GM12892 (cell line): ENCODE results near the gene CRIP1.

Experiments used
- DNase-seq: peaks from one replicate; pipeline ENCODE4 v3.0.0; 2011; ENCODE audit not compliant: insufficient read length
- FAIRE-seq: peaks from 2 replicates; lab custom pipeline; 2011; peaks lifted over from hg19 to GRCh38; lab: Jason Lieb, UNC
- POLR2A ChIP-seq: IDR thresholded peaks from 2 replicates; pipeline ENCODE4 v1.6.1; 2011; ENCODE audit warnings: low read depth, low read length, control low read depth
- POLR2AphosphoS5 ChIP-seq: IDR thresholded peaks from 2 replicates; pipeline ENCODE4 v1.6.1; 2011; ENCODE audit warnings: low read depth, low read length, control low read depth
- TAF1 ChIP-seq: IDR thresholded peaks from 2 replicates; pipeline ENCODE4 v1.6.1; 2011; ENCODE audit warnings: low read depth, mild to moderate bottlenecking, control low read depth, low read length, borderline replicate concordance

Gene CRIP1

DNA sequence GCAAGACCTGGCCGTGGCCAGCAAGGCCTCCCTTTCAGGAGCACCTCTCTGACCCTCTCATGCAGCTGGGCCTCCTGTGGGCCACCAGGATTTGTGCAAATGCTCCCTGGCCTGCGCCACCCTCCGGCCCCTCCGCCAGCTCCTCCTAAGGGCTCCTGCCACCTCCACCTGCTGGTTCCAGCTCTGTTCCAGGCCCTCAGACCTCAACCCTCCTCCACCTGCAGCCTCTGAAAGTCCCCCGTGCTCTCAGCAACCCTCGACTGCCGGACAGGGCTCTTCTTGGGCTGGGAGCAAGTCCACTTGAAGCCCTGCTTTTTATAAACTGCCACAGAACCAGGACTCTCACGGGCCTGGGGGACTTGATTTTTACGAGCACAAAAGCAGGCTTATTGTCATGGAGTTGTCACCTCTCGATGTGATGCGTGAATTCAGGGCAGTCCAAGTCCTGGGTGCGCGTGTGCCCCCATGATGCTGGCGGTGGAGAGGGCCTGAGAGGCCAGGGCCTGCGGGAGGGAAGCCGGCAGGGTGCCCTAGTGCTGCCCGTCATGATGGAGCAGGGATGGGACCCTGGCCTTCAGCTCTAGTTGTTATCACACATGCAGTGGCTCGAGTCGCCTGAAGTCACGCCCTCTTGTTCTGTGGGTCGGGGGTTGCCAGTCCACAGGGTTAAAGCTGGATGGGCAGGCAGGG, 13.5 kb downstream of the CRIP1 start:
- no peak for FAIRE-seq
- TF ChIP-seq TAF1 (no peak), POLR2A (no peak), POLR2AphosphoS5 (no peak)
- peak; percentile 22 for DNase-seq

DNA sequence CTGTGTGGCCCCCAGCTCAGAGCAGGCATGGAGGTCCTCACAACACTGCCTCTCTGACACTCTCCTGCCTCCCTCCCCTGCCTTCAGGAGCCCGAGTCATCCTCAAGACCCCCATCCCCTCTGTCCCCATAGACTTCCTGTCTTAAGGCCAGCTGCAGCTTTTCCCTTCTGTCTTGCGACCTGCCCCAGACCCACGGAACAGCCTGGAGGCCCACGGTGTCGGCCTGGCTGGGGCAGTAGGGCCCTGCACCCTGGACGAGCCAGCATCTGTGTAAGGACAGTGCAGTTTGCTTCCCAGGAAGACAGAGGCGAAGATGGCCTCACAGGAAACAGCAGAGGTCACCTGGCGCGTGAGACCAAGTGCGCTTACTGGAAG, 14.0 kb downstream of the CRIP1 start:
- FAIRE-seq (no peak), DNase-seq (no peak)
- TF ChIP-seq TAF1 (no peak), POLR2AphosphoS5 (no peak), POLR2A (no peak)

DNA sequence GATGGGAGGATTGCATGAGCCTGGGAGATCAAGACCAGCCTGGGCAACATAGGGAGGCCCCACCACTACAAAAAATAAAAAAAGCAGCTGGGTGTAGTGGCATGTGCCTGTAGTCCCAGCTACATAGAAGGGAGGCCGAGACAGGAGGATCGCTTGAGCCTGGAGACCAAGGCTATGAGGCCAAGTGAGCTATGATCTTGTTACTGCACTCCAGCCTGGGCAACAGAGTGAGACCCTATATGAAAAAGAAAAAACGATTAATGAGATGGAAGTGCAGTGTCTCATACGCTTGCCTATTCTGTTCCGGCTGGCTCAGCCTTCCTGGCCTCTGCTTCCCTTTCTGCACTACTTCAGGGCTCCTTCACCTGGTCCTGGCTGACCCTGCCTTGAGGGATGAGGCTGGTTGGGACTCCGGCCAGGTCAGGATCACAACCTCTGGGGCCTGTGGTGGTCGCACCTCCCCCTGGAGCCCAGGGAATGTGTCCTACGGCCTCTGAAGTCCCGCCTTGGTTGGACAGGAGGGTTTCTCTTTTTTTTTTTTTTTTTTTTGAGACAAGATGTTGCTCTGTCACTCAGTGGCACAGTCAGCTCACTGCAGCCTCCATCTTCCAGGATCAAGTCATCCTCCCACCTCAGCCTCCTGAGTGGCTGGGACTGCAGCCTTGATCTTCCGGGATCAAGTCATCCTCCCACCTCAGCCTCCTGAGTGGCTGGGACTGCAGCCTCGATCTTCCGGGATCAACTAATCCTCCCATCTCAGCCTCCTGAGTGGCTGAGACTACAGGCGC, 15.0 kb downstream of the CRIP1 start:
- TF ChIP-seq POLR2AphosphoS5 (no peak), POLR2A (no peak), TAF1 (no peak)
- peak; percentile 5 for DNase-seq
- no peak for FAIRE-seq

DNA sequence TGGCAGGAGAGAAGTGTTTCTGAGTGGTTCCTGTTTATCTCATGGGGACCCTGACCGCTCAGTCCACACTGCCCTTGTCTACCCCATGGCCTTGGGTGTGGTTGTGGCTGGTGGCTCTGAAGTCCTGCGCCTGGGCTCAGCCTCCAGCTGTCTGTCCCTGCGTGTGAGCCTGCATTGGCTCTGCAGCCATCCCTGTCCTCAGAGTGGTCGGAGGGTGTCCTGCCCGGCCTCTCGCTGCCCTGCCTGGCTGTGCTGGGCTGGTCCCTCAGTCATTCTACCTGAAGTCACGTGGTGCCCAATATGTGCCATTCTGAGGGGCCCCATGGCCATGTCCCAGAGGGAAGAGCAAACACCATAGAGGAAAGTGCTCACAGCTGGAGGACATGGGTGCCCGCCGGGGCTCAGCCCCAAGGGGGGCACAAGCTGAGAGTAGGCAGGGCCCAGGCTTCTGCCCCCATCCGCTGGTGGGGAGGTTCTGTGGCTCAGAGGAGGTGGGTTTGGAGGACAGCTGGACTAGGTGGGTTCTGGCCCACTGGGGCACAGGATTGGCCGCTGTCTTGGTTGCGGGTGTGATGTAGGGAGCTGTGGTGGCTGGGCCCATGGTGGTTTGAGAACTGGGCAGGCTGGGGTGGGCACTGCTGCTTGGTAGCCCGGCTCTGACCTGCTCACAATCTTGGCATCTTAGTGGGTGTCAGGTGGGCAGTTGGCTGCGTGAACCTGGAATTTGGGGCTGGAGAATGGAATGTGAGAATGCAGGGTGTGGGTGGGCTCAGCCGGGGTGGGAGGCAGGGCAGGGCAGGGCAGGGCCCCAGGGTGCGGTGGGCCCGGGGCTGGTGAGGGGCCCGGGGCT, 16.0 kb downstream of the CRIP1 start:
- TF ChIP-seq POLR2AphosphoS5, result no peak
- TF ChIP-seq TAF1, result no peak
- TF ChIP-seq POLR2A, result no peak
- peak; percentile 18 for DNase-seq
- no peak for FAIRE-seq

DNA sequence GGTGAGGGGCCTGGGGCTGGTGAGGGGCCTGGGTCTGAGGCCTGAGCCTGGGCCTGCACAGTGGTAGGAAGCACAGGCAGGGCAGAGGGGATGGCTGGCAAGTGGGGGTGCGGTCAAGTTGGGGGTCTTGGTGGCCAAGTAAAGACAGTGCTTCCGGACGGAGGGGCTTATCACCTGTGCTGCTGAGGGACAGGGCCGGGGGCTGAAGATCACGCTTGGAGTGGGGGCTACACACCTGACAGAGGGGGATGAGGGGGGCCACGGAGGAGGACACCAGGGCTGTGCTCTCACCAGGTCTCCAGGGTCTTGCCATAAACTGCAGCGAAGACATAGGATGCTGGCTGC, 16.6 kb downstream of the CRIP1 start:
- no peak for FAIRE-seq
- TF ChIP-seq TAF1, result no peak
- TF ChIP-seq POLR2AphosphoS5, result no peak
- no peak for TF ChIP-seq POLR2A
- DNase-seq, result peak; percentile 21

DNA sequence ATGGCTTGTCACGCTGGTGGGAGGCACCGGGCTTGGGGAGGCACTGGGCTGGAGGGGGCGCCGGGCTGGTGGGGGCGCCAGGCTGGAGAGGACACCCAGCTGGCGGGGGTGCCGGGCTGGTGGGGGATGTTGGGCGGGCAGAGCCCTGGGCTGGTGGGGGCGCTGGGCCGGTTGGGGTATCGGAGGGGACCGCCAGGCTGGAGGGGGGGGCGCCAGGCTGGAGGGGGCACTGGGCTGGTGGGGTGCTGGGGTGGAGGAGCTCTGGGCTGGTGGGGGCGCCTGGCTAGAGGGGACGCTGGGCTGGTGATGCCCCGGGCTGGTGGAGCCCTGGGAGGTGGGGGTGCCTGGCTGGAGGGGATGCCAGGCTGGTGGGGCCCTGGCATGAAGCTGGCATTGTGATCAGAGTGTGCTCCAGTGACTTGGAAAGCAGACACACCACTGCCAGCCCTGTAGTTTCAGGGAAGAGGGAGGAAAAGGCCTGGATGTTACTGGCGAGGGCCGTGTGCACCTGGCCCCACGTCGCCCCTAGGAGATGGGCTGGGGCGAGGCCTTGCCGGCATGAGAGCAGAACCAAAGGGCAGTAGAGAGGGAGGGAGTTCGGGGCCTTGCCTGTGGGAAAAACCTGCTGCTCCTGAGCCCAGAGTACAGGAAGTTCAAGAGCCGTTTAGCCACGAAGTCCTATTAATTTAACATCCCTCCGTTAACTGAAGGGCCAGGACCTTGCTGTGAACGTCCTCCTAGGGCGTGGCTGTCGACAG, 17.4 kb downstream of the CRIP1 start:
- DNase-seq, result peak; percentile 19
- no peak for TF ChIP-seq POLR2AphosphoS5
- TF ChIP-seq POLR2A, result no peak
- TF ChIP-seq TAF1, result no peak
- FAIRE-seq, result no peak

DNA sequence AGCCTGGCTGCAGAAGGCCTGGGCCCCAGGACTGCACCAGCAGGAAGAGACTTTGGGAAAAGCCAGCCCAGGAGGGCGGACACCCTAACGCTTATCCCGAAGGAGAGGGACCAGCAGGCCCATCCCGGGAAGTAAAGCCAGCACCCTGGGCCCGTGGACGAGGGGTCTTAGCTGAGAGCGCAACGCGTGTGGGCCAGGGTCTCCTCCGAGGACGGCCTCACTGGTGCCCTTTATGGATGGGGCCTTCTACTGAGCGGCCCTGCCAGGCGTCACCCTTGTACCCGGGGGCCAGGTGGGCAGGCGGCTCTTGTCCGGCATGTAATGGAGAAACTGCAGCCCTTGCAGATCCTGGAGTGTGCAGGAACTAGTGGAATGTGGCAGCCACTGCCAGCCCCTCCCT, 18.4 kb downstream of the CRIP1 start:
- DNase-seq (peak; percentile 8), FAIRE-seq (no peak)
- TF ChIP-seq POLR2A (no peak), POLR2AphosphoS5 (no peak), TAF1 (no peak)

DNA sequence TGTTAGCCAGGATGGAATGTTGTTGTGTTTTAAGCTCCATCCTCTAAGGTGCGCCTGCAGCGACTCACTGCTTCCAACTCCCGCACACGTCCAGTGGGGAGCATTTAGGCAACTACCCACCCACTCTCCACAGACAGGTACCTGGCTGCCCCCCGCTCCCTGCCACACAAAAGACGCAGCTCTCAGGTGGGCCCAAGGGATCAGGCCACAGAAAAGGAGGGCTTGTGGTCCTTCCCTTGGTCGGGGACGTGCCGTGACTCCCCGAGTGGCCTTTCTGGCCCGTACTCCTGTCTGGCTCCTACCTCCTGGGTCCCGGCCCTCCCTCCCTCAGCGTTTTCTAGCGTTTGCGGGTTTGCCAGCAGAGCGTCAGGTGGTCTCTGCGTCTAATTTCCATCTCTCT, 20.6 kb downstream of the CRIP1 start:
- FAIRE-seq, result no peak
- no peak for DNase-seq
- TF ChIP-seq POLR2A, result no peak
- no peak for TF ChIP-seq POLR2AphosphoS5
- TF ChIP-seq TAF1, result no peak

DNA sequence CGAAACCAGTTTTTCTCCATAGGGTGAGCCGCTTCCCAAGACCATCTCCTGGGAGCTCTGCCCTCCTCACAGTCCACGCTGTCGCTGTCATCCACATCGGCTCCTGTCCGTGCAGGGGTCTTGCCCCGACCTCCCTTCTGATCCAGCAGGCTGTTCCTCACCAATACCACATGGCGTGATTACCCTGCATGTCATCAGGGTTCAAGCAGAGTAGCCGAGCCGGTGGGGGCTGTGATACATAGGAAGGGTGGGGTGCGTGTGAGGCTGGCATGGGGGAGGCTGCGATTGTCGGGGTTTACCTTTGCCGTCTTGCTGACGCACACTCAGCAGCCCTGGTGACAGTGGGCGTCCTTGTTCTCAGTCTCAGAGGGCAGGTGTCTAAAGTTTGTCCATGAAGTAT, 21.4 kb downstream of the CRIP1 start:
- FAIRE-seq (no peak), DNase-seq (no peak)
- no peak for TF ChIP-seq POLR2A
- no peak for TF ChIP-seq POLR2AphosphoS5
- TF ChIP-seq TAF1, result no peak

DNA sequence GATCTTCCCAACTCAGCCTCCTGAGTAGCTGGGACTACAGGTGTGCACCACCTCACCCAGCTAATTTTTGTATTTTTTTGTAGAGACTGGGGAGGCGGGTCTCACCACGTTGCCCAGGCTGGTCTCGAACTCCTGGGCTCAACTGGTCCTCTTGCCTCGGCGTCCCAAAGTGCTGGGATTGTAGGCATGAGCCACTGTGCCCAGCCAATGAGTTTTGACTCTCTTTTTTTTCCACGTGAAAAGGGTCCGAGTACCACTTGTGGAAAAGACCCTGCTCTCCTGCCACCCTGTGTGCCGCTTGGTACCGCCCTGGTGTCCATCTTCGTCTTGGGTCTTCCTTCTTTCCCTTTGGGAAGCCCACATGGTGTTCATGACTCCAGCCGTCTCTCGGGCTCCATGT, 21.9 kb downstream of the CRIP1 start:
- TF ChIP-seq TAF1, result no peak
- no peak for TF ChIP-seq POLR2A
- no peak for TF ChIP-seq POLR2AphosphoS5
- no peak for FAIRE-seq
- DNase-seq, result no peak
